Inflammatory macrophage treated with lipopolysaccharide for 1 hour (primary cell): ENCODE data around the gene FLT1.

ENCODE experiments used
- DNase-seq, 2 donors: peaks; one replicate each; pipeline ENCODE4 v3.0.0-alpha.2; 2020 to 2022

The FLT1 gene

GRCh38 chr13:28306325-28306724 lies 188.6 kb downstream of the FLT1 start:
- no peak for DNase-seq

- DNase-seq = no peak
Measured at GRCh38 chr13:28301839-28302238, 193.1 kb downstream of the FLT1 start.

GRCh38 chr13:28299916-28300315 lies 195.0 kb downstream of the FLT1 start:
- no peak for DNase-seq

DNA sequence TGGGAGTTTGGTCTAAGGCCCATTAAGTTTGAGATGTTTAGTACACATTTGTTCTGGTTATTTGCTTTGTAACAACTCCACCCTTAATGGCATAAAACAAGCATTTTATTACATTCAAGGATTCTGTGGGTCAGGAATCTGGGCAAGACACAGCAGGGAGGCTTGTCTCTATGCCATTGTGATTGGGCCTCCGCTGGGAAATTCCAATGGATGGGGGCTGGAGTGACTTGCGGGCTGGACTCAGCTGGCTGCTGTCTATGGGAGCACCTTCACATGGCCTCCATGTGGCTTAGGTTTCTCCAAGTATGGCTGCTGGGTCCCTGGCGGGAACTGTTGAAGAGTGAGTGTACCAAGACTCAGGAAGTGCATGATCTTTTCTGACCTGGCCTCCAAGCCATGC lies 197.6 kb downstream of the FLT1 start:
- DNase-seq = no peak

GRCh38 chr13:28286263-28286662 lies 208.7 kb downstream of the FLT1 start:
- DNase-seq = no peak

DNA sequence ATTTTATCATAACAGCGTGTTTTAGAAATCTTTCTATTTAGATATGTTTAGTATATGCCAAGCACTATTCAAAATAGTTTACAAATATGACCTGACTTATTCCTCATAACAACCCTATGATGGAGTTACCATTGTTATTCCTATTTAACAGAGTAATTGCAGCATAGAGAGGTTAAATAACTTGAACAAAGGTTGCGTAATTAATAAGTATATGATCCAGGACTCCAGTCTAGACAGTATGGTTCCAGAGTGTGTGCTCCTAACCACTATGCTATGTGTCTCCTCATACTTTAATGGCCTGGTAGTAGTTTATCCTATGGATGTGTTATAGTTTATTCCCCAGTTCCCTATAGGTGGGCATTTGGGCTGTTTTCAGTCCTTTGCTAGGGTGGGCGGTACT lies 211.3 kb downstream of the FLT1 start:
- DNase-seq = no peak

GRCh38 chr13:28282451-28282850 lies 212.5 kb downstream of the FLT1 start:
- DNase-seq = peak; percentile 18 to 37

- no peak for DNase-seq
Measured at GRCh38 chr13:28273919-28274318, 221.0 kb downstream of the FLT1 start.

DNA sequence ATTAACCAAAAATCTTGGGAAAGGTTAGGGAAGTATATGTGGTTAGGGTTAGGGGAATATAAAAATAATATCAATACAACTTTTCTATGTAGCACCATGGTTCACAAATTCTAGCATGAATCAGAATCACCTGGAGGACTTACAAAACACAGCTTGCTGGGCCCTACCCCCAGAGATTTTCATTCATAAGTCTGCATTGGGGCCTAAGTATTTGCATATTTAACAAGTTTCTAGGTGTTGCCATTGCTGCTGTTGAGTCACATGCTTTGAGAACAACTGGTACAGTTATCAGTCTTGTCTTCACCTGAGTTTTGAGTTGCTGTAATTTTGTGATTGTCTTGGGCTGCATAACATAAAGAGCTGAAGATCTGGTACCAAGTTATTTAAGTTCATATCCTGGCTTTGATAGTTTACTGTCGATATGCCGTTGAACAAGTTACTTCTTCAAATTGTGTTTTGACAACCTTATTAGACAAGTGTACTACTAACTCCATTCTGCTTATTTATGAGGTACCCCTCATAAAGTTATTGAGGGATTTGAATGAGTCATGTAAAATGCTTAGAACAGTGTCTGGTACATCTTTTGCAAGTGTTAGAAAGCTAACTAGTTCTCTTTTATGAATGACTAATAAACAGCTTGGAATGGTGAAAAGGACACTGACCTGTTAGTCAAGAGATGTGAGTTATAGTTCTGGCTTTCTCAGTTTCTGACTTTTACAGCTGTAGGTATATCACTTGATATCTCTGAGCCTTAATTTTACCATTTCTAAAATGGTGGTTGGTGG lies 223.7 kb downstream of the FLT1 start:
- peak; percentile 18 to 24 for DNase-seq

- peak; percentile 63 to 66 for DNase-seq
Measured at GRCh38 chr13:28268800-28269223, 226.1 kb downstream of the FLT1 start.

GRCh38 chr13:28267497-28267896 lies 227.4 kb downstream of the FLT1 start:
- peak in 1 of 2 donors; percentile 13 for DNase-seq

DNA sequence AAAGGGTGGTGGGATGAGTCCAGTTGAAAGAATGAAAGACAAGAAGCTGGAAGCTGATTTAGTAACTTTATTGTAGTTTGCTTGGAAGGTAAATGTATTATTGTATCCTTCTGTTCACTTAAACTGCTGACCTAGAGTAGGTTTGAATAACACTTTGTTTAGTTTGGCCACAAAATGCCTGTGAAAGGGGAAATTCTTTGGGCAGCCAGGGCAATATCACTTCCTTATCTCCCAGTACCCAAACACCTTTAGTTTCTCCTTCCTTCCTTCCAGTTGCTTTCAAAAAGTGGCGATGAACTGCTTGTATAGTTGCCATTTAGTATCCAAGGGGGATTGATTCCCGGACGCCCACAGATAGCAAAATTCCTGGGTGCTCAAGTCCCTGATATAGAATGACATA lies 236.5 kb downstream of the FLT1 start:
- DNase-seq = no peak

- DNase-seq = no peak
Measured at GRCh38 chr13:28257305-28257704, 237.6 kb downstream of the FLT1 start.

- no peak for DNase-seq
Measured at GRCh38 chr13:28252547-28252946, 242.4 kb downstream of the FLT1 start.

DNA sequence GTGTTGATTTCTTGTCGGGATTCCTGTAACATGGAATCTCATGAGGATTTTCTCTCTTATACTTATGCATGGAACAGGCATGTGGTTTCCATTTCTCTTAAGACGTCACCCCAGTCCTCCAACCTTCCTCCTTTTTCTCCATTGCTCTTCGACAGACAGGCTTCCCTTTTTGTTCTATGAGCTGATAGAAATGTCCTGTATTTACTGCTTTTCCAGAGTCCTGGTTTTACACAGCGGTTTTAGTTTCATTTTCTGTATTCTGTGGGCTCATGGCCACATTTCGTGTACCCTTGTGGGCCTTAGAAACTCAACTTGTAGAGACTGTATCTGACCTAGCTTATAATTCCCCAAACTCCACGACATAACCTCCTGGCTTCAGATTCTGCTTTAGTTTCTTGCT lies 243.5 kb downstream of the FLT1 start:
- DNase-seq = peak; percentile 61 to 65

GRCh38 chr13:28250542-28250941 lies 244.4 kb downstream of the FLT1 start:
- DNase-seq = no peak
